ENCODE measurements around the gene CALML6.

The CALML6 gene

GRCh38 chr1:1946540-1946939 is 31.5 kb downstream of the CALML6 start:
- no peak for DNase-seq

- no peak for DNase-seq
Observed at GRCh38 chr1:1947493-1947892, 32.4 kb downstream of the CALML6 start.

- DNase-seq, result no peak
Observed at GRCh38 chr1:1948783-1949182, 33.7 kb downstream of the CALML6 start.

DNA sequence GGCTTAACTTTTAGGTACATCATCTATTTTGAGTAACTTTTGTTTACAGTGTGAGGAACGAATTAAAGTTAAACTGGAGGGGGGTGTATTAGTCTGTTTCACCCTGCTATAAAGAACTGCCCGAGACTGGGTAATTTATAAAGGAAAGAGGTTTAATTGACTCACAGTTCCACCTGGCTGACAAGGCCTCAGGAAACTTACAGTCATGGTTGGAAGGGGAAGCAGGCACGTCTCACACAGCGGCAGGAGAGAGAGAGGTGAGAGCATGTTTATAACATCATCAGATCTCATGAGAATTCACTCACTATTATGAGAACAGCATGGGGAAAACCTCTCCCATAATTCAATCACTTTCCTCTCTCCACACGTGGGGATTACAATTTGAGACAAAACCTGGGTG is 35.9 kb downstream of the CALML6 start:
- no peak for DNase-seq

GRCh38 chr1:1954015-1954414 is 39.0 kb downstream of the CALML6 start:
- no peak for DNase-seq

DNA sequence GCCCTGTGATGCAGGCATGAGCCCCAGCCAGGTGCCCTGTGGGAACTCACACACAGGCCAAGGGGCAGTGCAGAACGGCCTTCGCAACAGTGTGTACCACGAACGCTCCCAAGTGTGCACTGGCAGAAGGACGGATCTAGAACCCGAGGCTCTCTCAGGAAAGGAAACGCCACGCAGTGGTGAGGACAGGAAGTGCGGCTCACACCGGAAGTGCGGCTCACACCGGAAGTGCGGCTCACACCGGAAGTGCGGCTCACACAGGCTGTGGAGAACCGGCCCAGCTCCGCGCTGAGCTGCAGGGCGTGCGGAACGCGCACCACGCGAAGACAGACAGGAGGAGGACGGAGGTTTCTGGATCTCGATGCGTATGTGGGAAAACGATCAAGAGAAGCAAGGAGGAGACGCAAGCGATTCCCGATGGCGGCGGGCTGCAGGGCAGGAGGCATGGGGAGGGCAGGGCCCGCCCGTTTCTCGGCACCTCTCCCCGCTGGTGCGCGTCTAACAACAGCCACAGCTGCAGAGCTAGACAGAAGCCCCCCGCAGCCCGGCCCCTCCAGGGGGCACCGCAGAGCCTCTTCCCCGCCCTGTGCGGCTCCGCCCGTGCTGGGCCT is 39.9 kb downstream of the CALML6 start:
- no peak for DNase-seq

DNA sequence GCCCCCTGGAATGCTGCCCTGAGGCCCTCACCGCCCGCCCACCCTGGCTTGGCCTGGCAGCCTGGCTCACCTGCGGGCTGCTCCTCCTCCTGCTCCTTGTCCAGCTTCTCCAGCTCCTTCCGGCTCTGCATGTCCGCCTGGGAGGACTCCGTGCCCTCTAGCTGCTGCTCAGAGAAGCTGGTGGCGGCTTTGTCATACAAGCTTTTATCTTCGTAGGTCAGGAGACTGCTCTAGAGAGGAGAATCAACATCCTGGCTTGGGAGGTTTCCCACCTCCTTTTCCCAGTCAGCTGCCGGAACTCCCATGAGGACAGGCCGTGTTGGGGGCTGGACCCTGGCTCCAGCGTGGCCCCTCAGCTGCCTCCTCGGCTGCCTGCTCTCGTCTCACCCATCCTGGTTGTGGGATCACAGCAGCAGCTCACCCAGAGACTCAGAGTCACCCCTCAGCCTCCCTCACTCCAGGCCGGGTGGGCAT is 40.6 kb downstream of the CALML6 start:
- no peak for DNase-seq

DNA sequence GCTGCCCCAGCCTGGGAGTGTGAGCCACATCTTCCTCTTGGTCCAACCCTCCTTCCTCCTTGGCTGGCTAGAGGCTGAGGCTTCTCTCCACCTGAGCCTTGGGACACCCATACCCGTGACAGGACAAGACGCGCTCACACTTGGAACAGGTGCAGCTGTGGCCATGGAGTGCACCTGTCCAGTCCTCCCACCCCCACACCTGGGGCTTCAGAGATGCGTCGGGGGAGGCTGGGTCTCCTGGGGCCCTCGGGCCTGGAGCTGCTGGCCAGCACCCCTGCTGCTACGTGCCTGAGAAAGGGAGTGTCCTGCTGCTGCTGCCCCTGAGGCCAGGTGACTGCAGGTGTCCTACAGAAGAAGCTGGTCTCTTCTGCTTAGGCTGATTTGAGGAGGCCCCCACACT is 41.0 kb downstream of the CALML6 start:
- no peak for DNase-seq

DNA sequence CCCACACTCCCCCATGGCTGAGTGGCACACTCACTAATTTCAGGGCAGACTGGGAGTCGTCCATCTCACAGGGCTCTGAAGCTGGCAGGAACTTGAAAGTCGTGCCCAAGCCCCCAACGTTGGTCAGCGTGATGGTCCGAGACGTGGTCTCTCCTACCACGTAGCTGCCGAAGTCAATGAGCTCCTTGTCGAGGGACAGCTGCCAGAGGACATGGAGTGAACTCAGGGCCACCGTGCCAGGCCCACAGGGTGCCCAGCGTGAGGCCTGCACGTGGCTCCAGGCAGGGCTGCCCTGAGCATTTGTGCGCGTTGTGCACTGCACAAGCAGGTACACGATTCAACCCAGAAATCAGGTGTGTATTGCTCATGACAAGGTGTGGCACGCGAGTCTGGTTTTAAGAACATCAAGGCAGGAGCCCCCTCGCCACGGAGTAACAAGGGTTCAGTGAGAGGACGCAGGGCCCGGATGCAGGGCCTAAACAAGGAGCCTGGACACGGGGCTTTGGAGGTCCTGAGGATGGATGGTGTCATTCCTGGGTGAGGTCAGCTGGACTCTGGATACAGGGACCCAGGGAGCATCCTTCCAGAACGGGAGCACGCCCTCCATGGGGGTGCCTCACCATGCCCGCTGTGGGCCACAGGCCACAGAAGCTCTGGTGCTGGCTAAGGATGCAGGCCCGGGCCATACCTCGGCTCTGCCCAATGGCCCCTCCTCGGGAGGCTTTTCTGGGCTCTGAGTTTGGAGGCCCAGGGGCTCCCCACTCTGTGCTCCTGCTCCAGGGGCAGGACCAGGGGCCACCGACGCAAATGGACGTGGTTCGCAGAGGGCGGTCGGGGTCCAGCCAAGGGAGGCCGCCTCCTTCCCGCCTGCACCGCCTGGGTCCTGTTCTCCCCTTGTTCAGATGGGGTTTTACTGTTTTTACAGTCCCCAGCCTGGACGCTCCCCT is 41.8 kb downstream of the CALML6 start:
- DNase-seq, result no peak

DNA sequence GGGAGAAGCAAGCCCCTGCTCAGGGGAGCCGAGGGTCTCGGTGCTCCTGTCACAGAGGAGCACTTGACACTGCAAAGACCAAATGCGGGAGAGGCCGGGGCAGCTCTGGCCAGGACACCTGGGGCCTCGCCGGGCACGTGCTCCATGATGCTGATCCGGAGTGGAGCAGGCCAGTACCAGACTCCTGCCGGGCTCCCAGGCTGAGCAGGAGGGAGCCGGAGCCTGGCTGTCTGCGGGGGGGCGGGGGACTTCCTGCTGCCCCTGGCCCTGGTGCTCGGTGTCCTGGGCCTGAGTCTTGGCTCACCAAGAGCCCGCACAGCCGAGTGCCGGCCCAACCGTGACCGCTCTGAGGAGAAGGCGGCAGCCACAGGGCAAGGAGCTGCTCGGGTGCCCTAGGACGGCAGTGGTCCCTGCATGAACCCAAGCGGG is 42.5 kb downstream of the CALML6 start:
- DNase-seq, result no peak

DNA sequence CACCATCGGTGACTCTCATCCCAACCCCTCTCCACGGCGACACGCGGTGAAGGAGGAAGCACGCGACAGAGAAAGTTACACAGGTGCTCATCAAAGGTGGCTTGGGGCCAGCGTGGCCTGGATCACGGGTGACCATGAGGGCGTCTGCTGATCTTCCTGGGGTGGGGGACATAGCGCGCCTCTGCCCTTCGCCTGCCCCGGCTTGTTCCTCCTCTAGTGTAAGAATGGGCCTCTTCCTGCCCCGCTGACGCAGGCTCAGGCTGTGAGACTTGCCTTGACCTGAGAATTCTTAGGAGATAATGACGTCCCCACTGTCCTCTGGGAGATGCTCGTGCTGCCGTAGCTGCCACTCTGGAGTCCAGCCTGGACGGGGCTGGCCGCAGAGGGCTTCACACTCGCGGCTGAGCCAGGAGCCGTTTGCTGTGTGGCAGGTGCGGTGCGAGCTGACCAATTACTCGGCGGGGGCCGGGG is 43.0 kb downstream of the CALML6 start:
- DNase-seq, result no peak

GRCh38 chr1:1959459-1959839 is 44.4 kb downstream of the CALML6 start:
- DNase-seq, result no peak

GRCh38 chr1:1959840-1960479 is 44.9 kb downstream of the CALML6 start:
- DNase-seq, result peak; percentile 55 to 79

DNA sequence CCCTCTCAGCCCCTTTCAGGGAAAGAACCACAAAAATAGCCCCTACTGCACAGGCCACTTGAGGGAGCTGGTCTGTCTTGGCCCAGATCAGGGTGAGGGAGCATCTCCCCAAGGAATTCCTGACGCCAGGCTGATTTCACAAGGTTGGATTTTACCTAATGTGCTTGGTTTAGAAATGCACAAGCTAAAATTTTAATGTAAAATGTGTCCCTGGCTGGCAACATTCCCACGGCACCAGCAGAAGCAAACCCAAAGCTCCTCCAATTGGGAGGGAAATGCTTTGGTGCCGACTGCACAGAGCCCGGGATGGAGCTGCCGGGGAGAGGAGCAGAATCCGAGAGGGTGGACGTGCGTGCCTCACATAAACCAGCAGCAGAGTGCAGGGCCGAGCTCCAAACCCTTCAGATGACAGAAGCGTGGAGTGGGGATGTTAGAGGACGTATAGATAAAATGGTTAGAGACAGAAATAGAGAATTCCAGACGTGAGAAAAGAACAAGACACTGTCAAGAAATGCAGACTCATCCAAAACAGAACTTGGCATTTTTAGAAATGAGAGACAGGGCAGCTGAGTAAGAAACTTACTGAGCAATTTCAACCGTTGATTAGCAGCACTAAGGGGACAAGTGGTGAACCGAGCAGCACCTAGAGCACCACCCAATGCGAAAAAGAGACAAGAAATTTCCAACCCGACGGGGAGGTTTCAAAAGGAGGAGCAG is 45.6 kb downstream of the CALML6 start:
- no peak for DNase-seq

DNA sequence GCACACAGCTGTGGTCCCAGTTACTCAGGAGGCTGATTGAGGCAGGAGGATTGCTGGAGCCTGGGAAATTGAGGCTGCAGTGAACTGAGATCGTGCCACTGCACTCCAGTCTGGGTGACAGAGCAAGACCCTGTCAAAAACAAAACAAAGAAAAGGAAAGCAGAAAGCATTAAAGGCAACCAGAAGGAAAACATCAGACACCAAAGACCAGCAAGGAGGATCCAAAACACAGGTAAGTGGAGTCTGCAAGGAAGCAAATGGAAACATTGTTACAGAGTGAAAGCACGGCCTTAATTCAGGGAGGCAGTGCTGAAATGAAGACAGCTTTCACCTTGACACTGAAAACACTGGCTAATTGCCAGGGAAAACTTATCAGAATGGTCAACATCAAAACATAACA is 47.7 kb downstream of the CALML6 start:
- DNase-seq, result no peak

DNA sequence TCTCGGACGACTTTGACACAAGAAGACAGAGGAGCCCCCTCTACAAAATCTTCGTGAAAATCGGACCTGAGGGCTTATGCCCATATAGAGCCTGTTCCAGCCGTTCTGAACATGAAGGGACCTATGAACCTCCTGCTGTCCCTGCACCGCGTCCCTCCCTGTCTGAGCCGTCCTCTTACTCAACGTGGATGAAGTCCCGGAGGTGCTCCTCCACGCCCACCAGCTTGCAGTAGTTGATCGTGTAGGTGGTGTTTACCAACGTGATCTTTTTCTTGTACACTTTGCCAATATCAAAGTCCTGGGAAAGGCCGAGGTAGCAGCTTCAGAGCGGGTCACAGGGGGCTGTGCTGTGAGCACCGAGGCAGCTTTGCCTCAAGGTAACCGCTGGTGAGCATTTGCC is 48.5 kb downstream of the CALML6 start:
- DNase-seq, result no peak

GRCh38 chr1:1964811-1965210 is 49.8 kb downstream of the CALML6 start:
- no peak for DNase-seq

DNA sequence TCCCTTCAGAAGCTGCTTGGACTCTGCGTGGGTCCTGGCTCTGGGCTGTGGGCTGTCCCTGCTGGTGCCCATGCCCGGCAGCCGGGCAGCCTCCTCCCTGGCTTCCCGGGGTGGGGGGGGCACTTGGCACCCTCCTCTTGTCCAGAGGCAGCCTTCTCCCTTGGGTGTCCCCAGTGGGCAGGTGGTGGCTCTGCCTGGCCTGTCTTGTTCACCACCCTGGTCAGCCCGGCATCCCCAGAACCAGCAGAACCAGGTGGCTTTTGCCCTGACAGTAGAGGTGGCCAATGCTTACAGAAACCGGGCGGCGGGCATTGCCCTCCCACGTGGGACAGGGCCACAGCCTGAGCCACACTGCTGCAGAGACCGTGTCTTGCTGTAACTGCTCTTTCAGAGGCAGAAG is 50.5 kb downstream of the CALML6 start:
- no peak for DNase-seq

DNA sequence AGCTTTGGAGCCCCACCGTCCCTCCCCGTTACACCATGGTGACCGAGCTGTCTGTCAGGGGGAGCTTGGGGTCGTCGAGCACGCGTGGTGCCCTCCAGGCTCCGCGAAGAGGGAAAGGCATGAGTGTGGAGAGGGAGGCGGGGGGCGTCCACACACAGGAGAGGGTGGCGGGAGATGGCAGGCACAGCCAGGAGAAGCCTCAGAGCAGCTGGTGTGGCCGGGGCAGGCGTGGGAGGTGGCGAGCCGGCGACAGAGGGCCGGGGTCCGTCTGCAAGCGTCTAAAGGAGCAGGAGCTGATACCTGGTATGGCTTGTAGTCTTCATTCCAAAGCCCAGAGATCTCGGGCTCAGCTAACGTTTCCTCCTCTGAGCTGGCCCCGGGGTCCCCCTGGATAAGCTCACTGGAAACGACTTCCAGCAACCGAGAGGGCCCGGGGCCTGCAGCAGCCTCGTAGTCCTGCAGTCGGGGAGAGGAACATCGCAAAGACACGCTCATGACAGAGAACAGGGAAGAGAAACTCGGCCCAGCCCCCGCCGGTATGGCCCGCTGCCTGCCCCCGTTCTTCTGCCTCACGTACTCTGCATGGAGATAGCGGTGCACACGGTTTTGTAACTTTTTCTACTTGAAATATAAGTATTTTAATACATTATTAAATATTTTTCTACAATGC is 51.1 kb downstream of the CALML6 start:
- no peak for DNase-seq
